ENCODE results near the gene GSC.
"Not testable (repeated sequence)": the region's sequence is repeated elsewhere in the genome, so short reads cannot be mapped to it uniquely, and the experiment has no call there.

The GSC gene

GRCh38 chr14:94746131-94746530 is 23.8 kb downstream of the GSC start:
- DNase-seq (ENCODE audit: low read depth in 2 of 2), result no peak

GRCh38 chr14:94738751-94739150 is 31.2 kb downstream of the GSC start:
- no peak for DNase-seq (ENCODE audit: low read depth in 2 of 2)

GRCh38 chr14:94738097-94738496 is 31.8 kb downstream of the GSC start:
- no peak for DNase-seq (ENCODE audit: low read depth in 2 of 2)

GRCh38 chr14:94728950-94729349 is 41.0 kb downstream of the GSC start:
- no peak for DNase-seq (ENCODE audit: low read depth in 2 of 2)

- not testable (repeated sequence) for DNase-seq (ENCODE audit: low read depth in 2 of 2)
These were observed 41.5 kb downstream of the GSC start for GRCh38 chr14:94728440-94728839.

GRCh38 chr14:94726649-94727048 is 43.3 kb downstream of the GSC start:
- DNase-seq (ENCODE audit: low read depth in 2 of 2), result not testable (repeated sequence)

GRCh38 chr14:94724993-94725392 is 44.9 kb downstream of the GSC start:
- no peak for DNase-seq (ENCODE audit: low read depth in 2 of 2)

- no peak for DNase-seq (ENCODE audit: low read depth in 2 of 2)
These were observed 47.5 kb downstream of the GSC start for GRCh38 chr14:94722397-94722796.
